IMR-90 (cell line): ENCODE data around the gene CACNG8. TPM values are rescaled to one million over a fixed set of nuclear protein-coding genes. Genes with fewer than 3 reads are reported as not detected.

ENCODE experiments used
- ATAC-seq: fragments of 200-7000 bp; cut with Tn5 transposase; 2 replicates; pipeline ENCODE4 v1.9.1; 2020; ENCODE audit warnings: low read depth, mild to moderate bottlenecking, moderate library complexity
- BruUV-seq: library from RNA; stranded (reverse); fragments of 400-500 nt; replicated peaks from 2 replicates; lab custom pipeline; 2021; lab: Mats Ljungman, UMichigan
- CTCF ChIA-PET: fragments of 300-600 bp; formaldehyde crosslinking; extraction: SDS; loops from one replicate; lab custom pipeline; 2021; ENCODE audit warnings: antibody characterized with exemption; lab: Yijun Ruan, JAX
- POLR2A ChIA-PET: fragments of 300-600 bp; sonication (Branson Sonifier 250); formaldehyde crosslinking; loops from one replicate; lab custom pipeline; 2022; ENCODE audit warnings: antibody characterized with exemption; ENCODE audit not compliant: unreplicated experiment; lab: Charles Lee
- DNase-seq: peaks from one replicate; pipeline ENCODE4 v3.0.0; 2013
- H2AFZ ChIP-seq: replicated peaks from 2 replicates; pipeline ENCODE3; 2013; ENCODE audit warnings: low read length, mild to moderate bottlenecking; ENCODE audit not compliant: poor library complexity
- H2AK5ac ChIP-seq: 2 replicates; pipeline ENCODE4 v1.6.1; 2013; ENCODE audit warnings: low read depth, low read length, inconsistent platforms
- H2AK9ac ChIP-seq: replicated peaks from 2 replicates; pipeline ENCODE3; 2013; ENCODE audit warnings: mild to moderate bottlenecking, low read depth, low read length, moderate library complexity; ENCODE audit not compliant: poor library complexity
- H2BK120ac ChIP-seq: 2 replicates; pipeline ENCODE4 v1.6.1; 2013; ENCODE audit warnings: low read depth, low read length, inconsistent platforms
- H2BK15ac ChIP-seq: 3 replicates; pipeline ENCODE4 v1.6.1; 2013; ENCODE audit warnings: low read depth, low read length, inconsistent platforms
- H2BK20ac ChIP-seq: 2 replicates; pipeline ENCODE4 v1.6.1; 2013; ENCODE audit warnings: low read depth, mild to moderate bottlenecking, inconsistent platforms, low read length, moderate library complexity
- H2BK5ac ChIP-seq: 2 replicates; pipeline ENCODE4 v1.6.1; 2013; ENCODE audit warnings: mild to moderate bottlenecking, low read depth, low read length, inconsistent platforms; ENCODE audit not compliant: poor library complexity, severe bottlenecking
- H3K14ac ChIP-seq: replicated peaks from 2 replicates; pipeline ENCODE4 v1.6.1; 2013; ENCODE audit warnings: low read depth, low read length, inconsistent platforms
- H3K18ac ChIP-seq: 2 replicates; pipeline ENCODE4 v1.6.1; 2013; ENCODE audit warnings: low read depth, low read length, control low read depth
- H3K23ac ChIP-seq: 2 replicates; pipeline ENCODE4 v1.6.1; 2013; ENCODE audit warnings: low read depth, low read length, inconsistent platforms
- H3K27ac ChIP-seq: 2 replicates; pipeline ENCODE4 v1.5.1; 2013; ENCODE audit warnings: mild to moderate bottlenecking, control low read depth, low read length; ENCODE audit not compliant: insufficient read depth
- H3K27me3 ChIP-seq: 2 replicates; pipeline ENCODE4 v1.6.1; 2013; ENCODE audit warnings: low read length; ENCODE audit not compliant: control insufficient read depth, insufficient read depth
- H3K36me3 ChIP-seq: 2 replicates; pipeline ENCODE4 v1.6.1; 2013; ENCODE audit warnings: low read length, mixed read lengths; ENCODE audit not compliant: control insufficient read depth, insufficient read depth
- H3K4ac ChIP-seq: 2 replicates; pipeline ENCODE4 v1.6.1; 2013; ENCODE audit warnings: low read depth, low read length, inconsistent platforms
- H3K4me1 ChIP-seq: 2 replicates; pipeline ENCODE4 v1.6.1; 2013; ENCODE audit warnings: low read length, mixed read lengths; ENCODE audit not compliant: control insufficient read depth, insufficient read depth
- H3K4me2 ChIP-seq: 2 replicates; pipeline ENCODE4 v1.6.1; 2013; ENCODE audit warnings: low read depth, mild to moderate bottlenecking, control low read depth, low read length, moderate library complexity
- H3K4me3 ChIP-seq: 2 replicates; pipeline ENCODE4 v1.5.1; 2013; ENCODE audit warnings: low read depth, mild to moderate bottlenecking, control low read depth, low read length, moderate library complexity; ENCODE audit not compliant: insufficient read depth
- H3K56ac ChIP-seq: 2 replicates; pipeline ENCODE4 v1.6.1; 2013; ENCODE audit warnings: low read length, inconsistent platforms; ENCODE audit not compliant: insufficient read depth; ENCODE audit errors: extremely low read depth
- H3K79me1 ChIP-seq, 2 experiments: 2 replicates each; pipeline ENCODE4 v1.6.1; 2013; ENCODE audit warnings: low read length in 2 of 2, inconsistent platforms in 1 of 2, low read depth in 1 of 2
- H3K9ac ChIP-seq: 2 replicates; pipeline ENCODE4 v1.6.1; 2013; ENCODE audit warnings: low read depth, low read length, control low read depth
- H3K9me1 ChIP-seq: 2 replicates; pipeline ENCODE4 v1.6.1; 2013; ENCODE audit warnings: low read length, inconsistent platforms; ENCODE audit not compliant: insufficient read depth
- H3K9me3 ChIP-seq: 2 replicates; pipeline ENCODE4 v1.6.1; 2013; ENCODE audit warnings: low read length; ENCODE audit not compliant: control insufficient read depth, insufficient read depth
- H4K20me1 ChIP-seq: 2 replicates; pipeline ENCODE4 v1.6.1; 2013; ENCODE audit warnings: low read length, inconsistent platforms; ENCODE audit not compliant: insufficient read depth
- H4K5ac ChIP-seq: 2 replicates; pipeline ENCODE4 v1.6.1; 2013; ENCODE audit warnings: mild to moderate bottlenecking, low read depth, low read length, control low read depth
- H4K8ac ChIP-seq, 2 experiments: 2 replicates each; pipeline ENCODE4 v1.6.1; 2013; ENCODE audit warnings: low read depth in 2 of 2, low read length in 2 of 2, control low read depth in 1 of 2, inconsistent platforms in 1 of 2
- H4K91ac ChIP-seq: 2 replicates; pipeline ENCODE4 v1.6.1; 2013; ENCODE audit warnings: low read depth, low read length, inconsistent platforms; ENCODE audit not compliant: insufficient read depth
- CTCF ChIP-seq: conservative IDR thresholded peaks from 2 replicates; pipeline ENCODE4 v1.5.1; 2012; ENCODE audit warnings: mild to moderate bottlenecking, low read depth, low read length, improper control_type of control experiment
- POLR2A ChIP-seq: IDR thresholded peaks from 2 replicates; pipeline ENCODE4 v1.6.1; 2012; ENCODE audit warnings: mild to moderate bottlenecking, low read depth, low read length
- RAD21 ChIP-seq: IDR thresholded peaks from 2 replicates; pipeline ENCODE4 v1.6.1; 2012; ENCODE audit warnings: low read length, improper control_type of control experiment
- RCOR1 ChIP-seq: IDR thresholded peaks from 2 replicates; pipeline ENCODE4 v1.6.1; 2012; ENCODE audit warnings: mild to moderate bottlenecking, low read length, improper control_type of control experiment; ENCODE audit not compliant: insufficient replicate concordance
- SMC3 ChIP-seq: fragments of 150-350 bp; IDR thresholded peaks from 2 replicates; pipeline ENCODE4 v1.6.1; 2016; ENCODE audit warnings: low read depth, mild to moderate bottlenecking, antibody characterized with exemption, low read length, moderate library complexity
- WGBS, 2 experiments: methylation state at CpG; one replicate each; pipeline versions ENCODE4 v1.1.5 to v1.1.7; 2013; ENCODE audit warnings: missing lambda C conversion rate in 2 of 2; ENCODE audit not compliant: insufficient read length in 1 of 2; ENCODE audit errors: extremely low coverage in 2 of 2; 5-methylcytosine and 5-hydroxymethylcytosine counted together
- dilution Hi-C: fragments of 300-500 bp; cut with HindIII; formaldehyde crosslinking; loops from one replicate; pipeline ENCODE4 v1.14.3; 2018; ENCODE audit warnings: low sequenced_read_pairs; ENCODE audit not compliant: unreplicated experiment
- in situ Hi-C: fragments of 300-500 bp; cut with MboI; formaldehyde crosslinking; loops from 3 replicates; pipeline ENCODE4 v1.14.3; 2019; ENCODE audit warnings: low sequenced_read_pairs, inconsistent platforms, mixed read lengths
- intact Hi-C: fragments of 100-400 bp; cut with micrococcal nuclease; formaldehyde crosslinking; loops from 2 replicates; pipeline ENCODE4 v1.10.0; 2022
- polyA plus RNA-seq, 3 experiments: library from polyadenylated mRNA; depleted of rRNA; stranded (reverse); fragments of >200 nt; gene quantifications; 2 replicates each; pipeline ENCODE4 v1.2.3, GENCODE V29; 2012; ENCODE audit warnings: low replicate concordance in 1 of 3
- total RNA-seq: library from RNA; depleted of rRNA; stranded (reverse); fragments of >200 nt; gene quantifications from 2 replicates; pipeline ENCODE4 v1.2.3, GENCODE V29; 2012

Gene CACNG8
- total and polyA plus RNA-seq, 2 of the 4 experiments (the other 2 are of a cell fraction), result 0.15 TPM; not detected in 1

GRCh38 chr19:53951947-53952346, 10.8 kb upstream of the CACNG8 start:
- in situ Hi-C loops, result no loop called here
- Histone ChIP-seq H2AK9ac (no peak overlapping the region), H3K9ac (no peak overlapping the region), H3K9me1 (no peaks in the 10 kb centered on the region), H3K27me3 (peaks cover 3% of the 10 kb centered on the region), H3K79me1 (no peaks in the 10 kb centered on the region), H3K4me1 (no peaks in the 10 kb centered on the region), H3K14ac (no peak overlapping the region), H3K4me3 (no peak overlapping the region), H2AFZ (no peak overlapping the region), H2BK5ac (no peak overlapping the region), H3K9me3 (no peaks in the 10 kb centered on the region; the same call in 1 of the 2 replicates), H2AK5ac (no peak overlapping the region), H4K20me1 (no peaks in the 10 kb centered on the region), H4K8ac (no peak overlapping the region), H2BK120ac (no peak overlapping the region), H4K5ac (no peak overlapping the region), H3K36me3 (no peaks in the 10 kb centered on the region), H3K27ac (no peak overlapping the region), H3K56ac (no peak overlapping the region), H2BK15ac (no peak overlapping the region), H3K23ac (no peak overlapping the region), H3K4me2 (no peak overlapping the region), H3K4ac (no peak overlapping the region), H3K18ac (no peak overlapping the region), H2BK20ac (no peak overlapping the region), H4K91ac (no peak overlapping the region)
- intact Hi-C loops, result no loop called here
- TF ChIP-seq SMC3 (no peak), RCOR1 (no peak), CTCF (no peak), POLR2A (no peak), RAD21 (no peak)
- ATAC-seq (no peak), DNase-seq (no peak)
- WGBS, 2 experiments, result no CpG with 5 or more reads among the region's 9 CpGs
- dilution Hi-C loops, result no loop called here
- POLR2A ChIA-PET, result no interaction called here
- BruUV-seq, result no TSS peak
- CTCF ChIA-PET, result no interaction called here
